ENCODE results near the gene MXRA5.

The MXRA5 gene

GRCh38 chrX:3312109-3312508 lies 34.3 kb downstream of the MXRA5 start:
- H3K36me3 ChIP-seq, result no peaks in the 10 kb centered on the region
- H3K4me1 ChIP-seq, result no peaks in the 10 kb centered on the region
- no peak for DNase-seq

DNA sequence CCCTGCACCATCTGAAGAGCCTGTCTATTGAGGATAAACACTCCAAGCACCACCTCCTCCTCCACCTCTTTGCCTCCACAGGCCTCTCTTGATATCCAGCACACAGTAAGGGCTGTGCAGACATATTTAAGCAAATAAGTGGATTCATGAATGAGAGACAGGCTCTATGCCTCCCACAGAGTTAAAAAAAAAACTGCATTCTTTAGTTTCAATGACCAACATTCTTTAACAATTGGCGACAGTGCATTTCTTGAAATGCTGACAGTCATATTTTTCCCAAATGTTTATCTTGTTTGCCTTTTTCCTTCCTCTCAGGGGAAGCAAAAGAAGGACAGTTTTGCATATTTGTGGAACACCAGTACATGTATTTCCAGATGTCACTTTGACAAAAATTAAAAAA lies 38.6 kb downstream of the MXRA5 start:
- Histone ChIP-seq H3K9me3 (no peaks in the 10 kb centered on the region), H3K4me3 (ENCODE audit: low read depth, low read length) (no peak overlapping the region), H3K36me3 (no peaks in the 10 kb centered on the region), H3K27me3 (no peaks in the 10 kb centered on the region), H3K4me1 (no peaks in the 10 kb centered on the region)
- no peak for DNase-seq
- TF ChIP-seq, protein P1, sequence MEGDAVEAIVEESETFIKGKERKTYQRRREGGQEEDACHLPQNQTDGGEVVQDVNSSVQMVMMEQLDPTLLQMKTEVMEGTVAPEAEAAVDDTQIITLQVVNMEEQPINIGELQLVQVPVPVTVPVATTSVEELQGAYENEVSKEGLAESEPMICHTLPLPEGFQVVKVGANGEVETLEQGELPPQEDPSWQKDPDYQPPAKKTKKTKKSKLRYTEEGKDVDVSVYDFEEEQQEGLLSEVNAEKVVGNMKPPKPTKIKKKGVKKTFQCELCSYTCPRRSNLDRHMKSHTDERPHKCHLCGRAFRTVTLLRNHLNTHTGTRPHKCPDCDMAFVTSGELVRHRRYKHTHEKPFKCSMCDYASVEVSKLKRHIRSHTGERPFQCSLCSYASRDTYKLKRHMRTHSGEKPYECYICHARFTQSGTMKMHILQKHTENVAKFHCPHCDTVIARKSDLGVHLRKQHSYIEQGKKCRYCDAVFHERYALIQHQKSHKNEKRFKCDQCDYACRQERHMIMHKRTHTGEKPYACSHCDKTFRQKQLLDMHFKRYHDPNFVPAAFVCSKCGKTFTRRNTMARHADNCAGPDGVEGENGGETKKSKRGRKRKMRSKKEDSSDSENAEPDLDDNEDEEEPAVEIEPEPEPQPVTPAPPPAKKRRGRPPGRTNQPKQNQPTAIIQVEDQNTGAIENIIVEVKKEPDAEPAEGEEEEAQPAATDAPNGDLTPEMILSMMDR (IDR thresholded peaks at IDR 0.05; ENCODE audit: low read depth, low read length), result no peak

More at GRCh38 chrX:3312109-3312508, 34.3 kb downstream of the MXRA5 start:
- no peak overlapping the region for H3K4me3 ChIP-seq (ENCODE audit: low read depth, low read length)
- no peaks in the 10 kb centered on the region for H3K9me3 ChIP-seq
- TF ChIP-seq, protein P1 (IDR thresholded peaks at IDR 0.05; ENCODE audit: low read depth, low read length), result no peak
- no peaks in the 10 kb centered on the region for H3K27me3 ChIP-seq

DNA sequence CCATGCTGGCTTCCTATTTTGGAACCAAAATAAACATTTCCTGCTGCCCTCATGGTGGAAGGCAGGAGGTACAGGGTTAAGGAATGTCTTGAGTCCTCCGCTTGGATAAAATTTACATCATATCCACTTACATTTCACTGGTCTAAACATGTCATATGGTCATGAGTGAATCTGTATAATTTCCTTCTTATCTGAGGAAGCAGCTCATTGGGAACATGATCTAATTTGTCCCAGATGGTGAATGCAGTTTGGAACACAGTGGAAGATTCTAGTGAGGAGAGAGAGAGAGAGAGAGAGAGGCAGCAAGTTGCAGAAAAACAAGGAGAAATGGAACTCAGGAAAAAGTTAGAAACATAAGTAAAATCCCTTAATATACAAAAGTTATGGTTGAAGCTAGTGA lies 46.8 kb downstream of the MXRA5 start:
- Histone ChIP-seq H3K4me1 (no peaks in the 10 kb centered on the region), H3K9me3 (no peaks in the 10 kb centered on the region), H3K4me3 (ENCODE audit: low read depth, low read length) (no peak overlapping the region), H3K27me3 (no peaks in the 10 kb centered on the region), H3K36me3 (no peaks in the 10 kb centered on the region)
- TF ChIP-seq, protein P1 (IDR thresholded peaks at IDR 0.05; ENCODE audit: low read depth, low read length), result no peak
- DNase-seq, result no peak

DNA sequence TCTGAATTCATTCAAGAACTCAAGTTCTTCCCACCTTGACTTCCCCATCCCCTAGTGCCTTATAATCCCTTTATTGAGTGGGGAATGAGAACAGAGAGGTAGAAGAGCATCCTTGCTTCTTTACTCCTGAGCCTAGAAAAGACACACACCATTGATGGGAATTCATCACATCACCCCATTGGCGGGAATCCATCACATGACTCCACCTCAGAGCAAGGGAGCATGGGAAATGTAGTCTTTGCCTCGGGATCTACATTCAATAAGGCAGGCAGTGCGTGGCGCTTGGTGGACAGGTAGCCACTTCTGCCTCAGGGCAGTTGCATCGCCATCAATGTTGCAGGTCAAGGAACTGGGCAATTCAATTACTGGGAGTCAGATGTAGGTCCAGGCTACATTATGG lies 50.7 kb downstream of the MXRA5 start:
- DNase-seq, result peak; percentile 5
- TF ChIP-seq, protein P1 (IDR thresholded peaks at IDR 0.05; ENCODE audit: low read depth, low read length), result no peak
- Histone ChIP-seq H3K9me3 (no peaks in the 10 kb centered on the region), H3K4me3 (ENCODE audit: low read depth, low read length) (no peak overlapping the region), H3K4me1 (no peaks in the 10 kb centered on the region), H3K36me3 (no peaks in the 10 kb centered on the region), H3K27me3 (no peaks in the 10 kb centered on the region)

DNA sequence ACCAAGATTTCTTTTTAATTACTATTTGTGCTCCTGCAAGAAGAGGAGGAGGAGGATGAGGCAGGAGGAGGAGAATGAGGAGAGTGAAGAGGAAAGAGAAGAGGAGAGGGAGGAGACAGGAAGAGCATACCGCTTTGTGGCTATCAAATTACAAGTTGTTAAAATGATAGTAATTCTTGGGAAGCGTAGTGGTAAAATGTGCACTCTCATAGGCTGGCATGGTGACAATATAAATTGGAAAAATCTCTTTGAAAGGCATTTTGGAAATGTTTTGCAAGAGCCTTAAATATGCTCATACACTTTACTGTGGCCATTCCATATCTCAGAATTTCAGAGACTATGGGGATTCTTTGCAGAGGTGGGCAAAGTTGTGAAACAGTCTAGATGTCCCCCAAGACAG lies 53.2 kb downstream of the MXRA5 start:
- Histone ChIP-seq H3K4me3 (ENCODE audit: low read depth, low read length) (no peak overlapping the region), H3K27me3 (no peaks in the 10 kb centered on the region), H3K9me3 (no peaks in the 10 kb centered on the region), H3K36me3 (no peaks in the 10 kb centered on the region), H3K4me1 (no peaks in the 10 kb centered on the region)
- TF ChIP-seq, protein P1 (IDR thresholded peaks at IDR 0.05; ENCODE audit: low read depth, low read length), result no peak
- DNase-seq, result no peak

- Histone ChIP-seq H3K9me3 (no peaks in the 10 kb centered on the region), H3K27me3 (no peaks in the 10 kb centered on the region), H3K4me3 (ENCODE audit: low read depth, low read length) (no peak overlapping the region), H3K4me1 (no peaks in the 10 kb centered on the region), H3K36me3 (no peaks in the 10 kb centered on the region)
- TF ChIP-seq, protein P1 (IDR thresholded peaks at IDR 0.05; ENCODE audit: low read depth, low read length), result no peak
- no peak for DNase-seq
Observed at GRCh38 chrX:3290561-3290960, 55.9 kb downstream of the MXRA5 start.

All from BE2C (cell line).